NCI-H345 treated with DMSO at 0.1 percent for 48 hours (cell line): ENCODE measurements around the gene PYCARD.
"Not testable (repeated sequence)": the region's sequence is repeated elsewhere in the genome, so short reads cannot be mapped to it uniquely, and the experiment has no call there.

ENCODE experiments used
- DNase-seq: peaks from one replicate; lab custom pipeline; 2025; ENCODE audit not compliant: unreplicated experiment; lab: John Stamatoyannopoulos, UW

The PYCARD gene

GRCh38 chr16:31215287-31216162, 13.0 kb upstream of the PYCARD start:
- no peak for DNase-seq

GRCh38 chr16:31214708-31215286, 12.2 kb upstream of the PYCARD start:
- DNase-seq, result no peak

- DNase-seq, result no peak
These were observed 11.5 kb upstream of the PYCARD start, which contains the start of gene TRIM72 for GRCh38 chr16:31213877-31214707. TRIM72 (plus strand) TSS chr16:31214119; CDS start chr16:31214739, 620 bp downstream.

- no peak for DNase-seq
These were observed 10.8 kb upstream of the PYCARD start for GRCh38 chr16:31213342-31213741.

GRCh38 chr16:31206776-31207175, 4.2 kb upstream of the PYCARD start:
- no peak for DNase-seq

- no peak for DNase-seq
These were observed 2.5 kb upstream of the PYCARD start for GRCh38 chr16:31204871-31205666.

GRCh38 chr16:31201582-31202413, 762 bp downstream of the PYCARD start:
- no peak for DNase-seq

- no peak for DNase-seq
These were observed 1.6 kb downstream of the PYCARD start for GRCh38 chr16:31200821-31201568.

GRCh38 chr16:31200111-31200510, 2.4 kb downstream of the PYCARD start:
- not testable (repeated sequence) for DNase-seq

GRCh38 chr16:31199430-31200041, 3.0 kb downstream of the PYCARD start:
- DNase-seq, result no peak

GRCh38 chr16:31198207-31198882, 4.2 kb downstream of the PYCARD start:
- no peak for DNase-seq

GRCh38 chr16:31196324-31197088, 6.1 kb downstream of the PYCARD start:
- no peak for DNase-seq

- not testable (repeated sequence) for DNase-seq
These were observed 6.7 kb downstream of the PYCARD start for GRCh38 chr16:31195861-31196260.

GRCh38 chr16:31194898-31195297, 7.7 kb downstream of the PYCARD start:
- DNase-seq, result no peak

- no peak for DNase-seq
These were observed 8.7 kb downstream of the PYCARD start for GRCh38 chr16:31193874-31194273.

- no peak for DNase-seq
These were observed 9.5 kb downstream of the PYCARD start for GRCh38 chr16:31192856-31193642.
